Activated CD4-positive, alpha-beta T cell treated with anti-CD3 and anti-CD28 coated beads, Interleukin-2, amount 10 ng/mL, durations not matched to agents 7 days and 5 days (primary cell): Measurements from ENCODE around the gene ARHGAP45. TPM values are rescaled to one million over a fixed set of nuclear protein-coding genes. Genes with fewer than 3 reads are reported as not detected.
"Not testable (repeated sequence)": the region's sequence is repeated elsewhere in the genome, so short reads cannot be mapped to it uniquely, and the experiment has no call there.

Source experiments
- CTCF ChIA-PET: fragments of 350-600 bp; sonication (Branson Sonifier 250); formaldehyde crosslinking; loops from one replicate; lab custom pipeline; 2021; ENCODE audit warnings: antibody characterized with exemption; lab: Charles Lee
- POLR2A ChIA-PET: fragments of 350-600 bp; sonication (Branson Sonifier 250); formaldehyde crosslinking; loops from one replicate; lab custom pipeline; 2021; ENCODE audit warnings: antibody characterized with exemption; lab: Charles Lee
- DNase-seq: peaks from one replicate; pipeline ENCODE4 v3.0.0-alpha.2; 2020
- H3K27ac Mint-ChIP-seq: one replicate; pipeline ENCODE4 v1.8.0; 2021; ENCODE audit warnings: mild to moderate bottlenecking, moderate library complexity, mixed read lengths
- H3K27me3 Mint-ChIP-seq: one replicate; pipeline ENCODE4 v1.8.0; 2021; ENCODE audit warnings: mixed read lengths
- H3K36me3 Mint-ChIP-seq: one replicate; pipeline ENCODE4 v1.8.0; 2021; ENCODE audit warnings: low read depth, mixed read lengths
- H3K4me1 Mint-ChIP-seq: one replicate; pipeline ENCODE4 v1.8.0; 2021; ENCODE audit warnings: mixed read lengths
- H3K4me3 Mint-ChIP-seq: one replicate; pipeline ENCODE4 v1.8.0; 2021; ENCODE audit warnings: mild to moderate bottlenecking, moderate library complexity, mixed read lengths
- H3K9me3 Mint-ChIP-seq: one replicate; pipeline ENCODE4 v1.8.0; 2021; ENCODE audit warnings: mixed read lengths
- total RNA-seq, 2 experiments: library from RNA; stranded (reverse); gene quantifications; one replicate each; pipeline ENCODE4 v1.2.3, GENCODE V29; 2021

The ARHGAP45 gene
- total RNA-seq, 2 experiments from 2014 or later: 487 to 570 TPM

DNA sequence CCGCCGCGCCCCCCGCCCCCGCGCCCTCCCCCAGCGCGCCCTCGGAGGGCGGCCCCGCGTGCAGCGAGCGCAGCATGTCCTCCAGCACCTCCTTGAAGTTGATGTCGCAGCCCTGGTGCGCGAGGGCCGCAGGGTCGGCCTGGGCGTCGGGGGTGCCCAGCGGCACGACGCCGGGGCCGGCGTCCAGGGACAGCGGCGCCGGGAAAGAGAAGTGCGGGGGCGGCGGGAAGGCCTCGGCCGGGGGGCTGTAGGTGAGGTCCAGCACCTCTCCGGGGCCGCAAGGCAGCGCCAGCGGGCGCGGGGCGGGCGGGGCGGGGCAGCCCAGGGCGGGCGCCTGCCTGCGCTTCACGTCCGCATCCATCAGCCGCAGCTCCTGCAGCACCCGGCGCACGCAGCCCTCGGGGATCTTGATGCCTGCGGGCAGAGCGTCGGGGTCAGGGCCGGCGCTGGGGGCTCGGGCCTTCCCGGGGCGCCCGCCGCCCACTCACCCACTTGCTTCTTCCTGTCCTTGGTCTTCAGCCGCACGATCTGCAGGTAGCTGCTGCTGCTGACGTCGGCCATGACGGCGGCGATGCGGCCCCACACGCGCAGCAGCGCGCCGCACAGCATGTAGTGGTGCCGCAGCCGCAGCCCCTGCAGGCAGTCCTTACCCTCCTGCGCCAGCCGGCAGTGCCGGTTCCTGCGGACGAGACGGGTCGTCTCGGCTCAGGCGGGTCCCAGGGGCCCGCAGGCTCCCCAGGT lies 41.5 kb downstream of the ARHGAP45 start:
- POLR2A ChIA-PET: no interaction called here
- Mint-ChIP-seq H3K4me3 (no peak overlapping the region), H3K27me3 (no peaks in the 10 kb centered on the region), H3K36me3 (peaks cover 2% of the 10 kb centered on the region), H3K27ac (no peak overlapping the region), H3K9me3 (no peaks in the 10 kb centered on the region), H3K4me1 (peaks cover 10% of the 10 kb centered on the region)
- CTCF ChIA-PET: no interaction called here
- no peak for DNase-seq

DNA sequence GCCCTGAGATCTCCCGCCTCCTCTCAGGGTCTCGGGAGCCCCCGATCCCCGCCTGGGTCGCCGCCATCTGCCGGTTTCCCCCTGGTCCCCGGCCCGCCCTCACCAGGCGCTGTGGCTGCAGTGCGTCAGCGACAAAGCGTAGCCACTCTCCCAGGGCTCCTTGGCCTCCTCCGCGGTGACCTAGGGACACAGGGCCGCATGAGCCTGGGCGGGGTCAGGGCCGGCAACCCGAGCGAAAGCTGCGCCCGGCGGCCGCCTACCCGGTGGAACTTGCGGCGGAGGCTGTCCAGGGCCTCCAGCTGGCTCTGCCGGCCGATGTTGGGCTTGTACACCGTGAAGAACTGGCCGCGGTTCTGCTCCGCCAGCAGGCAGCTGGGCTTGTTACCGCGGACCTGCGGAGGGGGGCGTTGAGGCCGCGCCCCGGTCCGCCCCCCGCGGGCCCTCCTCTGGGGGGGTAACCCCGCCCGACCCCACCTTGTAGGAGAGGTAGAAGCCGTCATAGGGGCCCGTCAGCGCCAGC lies 42.1 kb downstream of the ARHGAP45 start:
- H3K4me3 Mint-ChIP-seq: no peak overlapping the region
- H3K9me3 Mint-ChIP-seq: no peaks in the 10 kb centered on the region
- no peaks in the 10 kb centered on the region for H3K27me3 Mint-ChIP-seq
- CTCF ChIA-PET: interaction anchor here (0.5 kb wide), 1 partner anchor 85 kb away, joined by 4 read pairs; no protein-coding TSS in a partner anchor
- peaks cover 2% of the 10 kb centered on the region for H3K36me3 Mint-ChIP-seq
- POLR2A ChIA-PET: no interaction called here
- H3K4me1 Mint-ChIP-seq: peaks cover 10% of the 10 kb centered on the region
- DNase-seq: no peak
- H3K27ac Mint-ChIP-seq: no peak overlapping the region

GRCh38 chr19:1109697-1110671 lies 43.0 kb downstream of the ARHGAP45 start:
- H3K9me3 Mint-ChIP-seq: no peaks in the 10 kb centered on the region
- no peak for DNase-seq
- no peak overlapping the region for H3K4me3 Mint-ChIP-seq
- POLR2A ChIA-PET: no interaction called here
- CTCF ChIA-PET: interaction anchor here (0.5 kb wide), 1 partner anchor 84 kb away, joined by 4 read pairs; no protein-coding TSS in a partner anchor
- peaks cover 10% of the 10 kb centered on the region for H3K4me1 Mint-ChIP-seq
- H3K36me3 Mint-ChIP-seq: peaks cover 6% of the 10 kb centered on the region
- H3K27ac Mint-ChIP-seq: no peak overlapping the region
- H3K27me3 Mint-ChIP-seq: no peaks in the 10 kb centered on the region

- no peak overlapping the region for H3K4me3 Mint-ChIP-seq
- no peaks in the 10 kb centered on the region for H3K27me3 Mint-ChIP-seq
- peaks cover 5% of the 10 kb centered on the region for H3K4me1 Mint-ChIP-seq
- ChIA-PET CTCF (interaction anchor here (1.0 to 1.3 kb wide), 2 partner anchors 24 to 46 kb away, joined by 3 read pairs; no protein-coding TSS in a partner anchor), POLR2A (no interaction called here)
- H3K9me3 Mint-ChIP-seq: no peaks in the 10 kb centered on the region
- no peak overlapping the region for H3K27ac Mint-ChIP-seq
- H3K36me3 Mint-ChIP-seq: peaks cover 6% of the 10 kb centered on the region
- no peak for DNase-seq
Observed at GRCh38 chr19:1110809-1111640, 44.1 kb downstream of the ARHGAP45 start.

- Mint-ChIP-seq H3K4me3 (no peak overlapping the region), H3K27me3 (no peaks in the 10 kb centered on the region), H3K9me3 (no peaks in the 10 kb centered on the region), H3K27ac (no peak overlapping the region), H3K36me3 (peaks cover 6% of the 10 kb centered on the region), H3K4me1 (peaks cover 5% of the 10 kb centered on the region)
- DNase-seq: no peak
- POLR2A ChIA-PET: no interaction called here
- CTCF ChIA-PET: interaction anchor here (1.0 to 3.5 kb wide), 5 partner anchors 9 to 47 kb away, joined by 3 to 22 read pairs (median 7); partner anchors contain the start of gene GPX4
Observed at GRCh38 chr19:1111641-1112267, 44.8 kb downstream of the ARHGAP45 start.

GRCh38 chr19:1112268-1113029 lies 45.5 kb downstream of the ARHGAP45 start:
- H3K27me3 Mint-ChIP-seq: no peaks in the 10 kb centered on the region
- no peaks in the 10 kb centered on the region for H3K9me3 Mint-ChIP-seq
- H3K4me1 Mint-ChIP-seq: peaks cover 3% of the 10 kb centered on the region
- peaks cover 3% of the 10 kb centered on the region for H3K36me3 Mint-ChIP-seq
- no peak for DNase-seq
- H3K27ac Mint-ChIP-seq: no peak overlapping the region
- POLR2A ChIA-PET: no interaction called here
- no peak overlapping the region for H3K4me3 Mint-ChIP-seq
- CTCF ChIA-PET: interaction anchor here (1.1 to 3.5 kb wide), 10 partner anchors 9 to 132 kb away, joined by 3 to 22 read pairs (median 8); partner anchors contain the start of gene GPX4

DNA sequence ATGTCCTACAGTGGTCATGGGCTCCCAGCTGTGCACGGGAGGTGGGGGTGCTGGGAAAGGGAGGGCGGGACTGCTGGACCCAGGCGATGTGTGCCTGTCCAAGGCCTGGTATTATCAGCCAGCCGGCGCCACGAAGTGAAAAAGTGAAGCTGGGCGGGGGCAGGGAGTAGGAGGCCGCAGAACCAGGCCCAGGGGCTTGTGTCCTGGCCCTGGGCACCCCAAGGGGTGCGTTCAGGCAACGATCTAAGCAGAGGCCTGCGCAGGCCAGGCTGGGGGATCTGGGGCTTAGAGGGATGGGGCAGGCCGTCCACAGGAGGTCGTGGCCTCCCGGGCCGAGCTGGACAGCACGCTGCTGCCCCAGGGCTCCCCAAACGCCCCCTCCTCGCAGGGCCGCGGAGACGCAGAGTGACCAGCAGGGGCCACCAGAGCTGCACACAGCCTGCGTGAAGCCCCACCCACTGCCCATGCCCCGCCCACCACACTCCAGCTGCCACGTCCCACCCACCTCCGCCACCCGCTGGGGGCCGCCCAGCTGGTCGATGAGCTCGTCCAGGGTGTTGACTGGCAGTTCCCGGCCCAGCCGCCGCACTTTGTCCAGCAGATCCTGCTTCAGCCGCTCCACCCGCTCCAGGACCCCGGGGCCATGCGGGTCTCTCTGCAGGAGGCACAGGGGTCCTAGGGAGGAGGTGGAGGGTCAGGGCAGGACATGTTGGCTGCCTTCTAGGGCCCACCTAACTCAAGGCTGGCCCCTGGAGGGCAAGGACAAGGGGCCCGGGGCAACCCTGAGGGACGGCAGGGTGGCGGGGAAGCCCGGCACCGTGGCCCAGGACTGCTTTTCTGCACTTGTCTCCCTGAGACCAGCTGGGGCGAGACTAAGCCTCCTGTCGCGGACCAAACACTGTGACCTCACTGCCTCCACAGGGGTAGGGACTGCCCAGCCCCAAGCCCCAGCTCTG lies 46.3 kb downstream of the ARHGAP45 start:
- H3K4me1 Mint-ChIP-seq: peaks cover 3% of the 10 kb centered on the region
- peak; percentile 87 for DNase-seq
- peaks cover 8% of the 10 kb centered on the region for H3K36me3 Mint-ChIP-seq
- ChIA-PET POLR2A (no interaction called here), CTCF (interaction anchor here (0.7 to 3.5 kb wide), 17 partner anchors 10 to 131 kb away, joined by 3 to 22 read pairs (median 5); partner anchors contain the start of gene GPX4)
- no peaks in the 10 kb centered on the region for H3K27me3 Mint-ChIP-seq
- no peaks in the 10 kb centered on the region for H3K9me3 Mint-ChIP-seq
- H3K4me3 Mint-ChIP-seq: no peak overlapping the region
- H3K27ac Mint-ChIP-seq: no peak overlapping the region

GRCh38 chr19:1113986-1114483 lies 47.1 kb downstream of the ARHGAP45 start:
- Mint-ChIP-seq H3K36me3 (peaks cover 13% of the 10 kb centered on the region), H3K4me3 (no peak overlapping the region), H3K4me1 (peaks cover 3% of the 10 kb centered on the region), H3K9me3 (no peaks in the 10 kb centered on the region), H3K27ac (no peak overlapping the region), H3K27me3 (no peaks in the 10 kb centered on the region)
- CTCF ChIA-PET: interaction anchor here (0.7 to 3.5 kb wide), 14 partner anchors 9 to 130 kb away, joined by 3 to 22 read pairs (median 6); partner anchors contain the start of gene GPX4
- POLR2A ChIA-PET: no interaction called here
- DNase-seq: no peak

GRCh38 chr19:1114728-1115127 lies 47.8 kb downstream of the ARHGAP45 start:
- H3K27ac Mint-ChIP-seq, H3K4me1 Mint-ChIP-seq, H3K4me3 Mint-ChIP-seq, DNase-seq, H3K9me3 Mint-ChIP-seq, H3K27me3 Mint-ChIP-seq, POLR2A ChIA-PET: not testable (repeated sequence)
- peaks cover 13% of the 10 kb centered on the region for H3K36me3 Mint-ChIP-seq
- CTCF ChIA-PET: interaction anchor here (1.4 to 3.5 kb wide), 3 partner anchors 9 to 87 kb away, joined by 3 to 15 read pairs (median 13); no protein-coding TSS in a partner anchor
